ENCODE data around the gene ITGB3.

The ITGB3 gene

GRCh38 chr17:47323382-47324223, 70.0 kb downstream of the ITGB3 start, which contains the start of gene EFCAB13:
EFCAB13 (plus strand) TSS chr17:47323955; CDS start chr17:47328354, 4,399 bp downstream.
- DNase-seq = peak; percentile 79

DNA sequence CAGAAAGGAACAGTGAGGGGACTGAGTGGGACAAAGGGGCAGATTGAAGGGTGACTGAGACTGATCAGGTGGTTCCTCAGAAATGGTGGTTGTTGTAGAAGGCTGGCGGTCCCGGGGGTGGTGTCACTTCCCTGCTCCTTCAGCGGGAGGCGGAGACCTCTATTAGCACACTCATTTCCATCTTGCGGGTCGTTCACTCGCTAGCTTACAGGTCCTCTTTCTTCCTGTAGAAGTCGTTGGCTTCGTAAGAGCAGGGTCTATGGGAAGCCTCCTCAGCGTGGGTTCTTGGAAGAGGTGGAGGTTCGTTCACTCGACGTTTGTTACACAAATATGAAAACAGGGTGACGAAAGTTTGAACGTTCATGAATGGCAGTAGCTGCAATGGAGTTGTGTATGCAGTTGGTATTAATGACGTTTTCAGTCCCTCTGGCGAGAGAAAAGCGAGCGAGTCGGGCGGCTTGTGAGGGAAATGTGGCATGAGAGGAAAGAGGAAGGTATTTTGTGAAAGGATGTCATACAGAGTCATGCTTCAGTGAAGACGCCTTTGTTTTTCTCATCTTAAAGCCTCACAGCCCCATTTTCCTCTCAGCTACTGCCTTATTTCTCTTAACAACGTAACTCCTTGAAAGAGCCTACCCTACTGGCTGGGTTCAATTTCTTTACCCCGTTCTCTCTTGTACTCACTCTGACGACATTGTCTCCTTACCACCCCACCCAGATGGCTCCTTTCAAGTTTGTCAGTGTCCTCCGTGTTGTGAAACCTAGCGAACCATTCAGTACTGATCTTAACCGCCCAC, 70.8 kb downstream of the ITGB3 start:
- Histone ChIP-seq H3K27me3 (ENCODE audit: insufficient read depth, low read length, poor library complexity) (no peaks in the 10 kb centered on the region), H3K27ac (ENCODE audit: low read length) (peak overlapping the region; percentile 67), H3K4me3 (ENCODE audit: low read depth in 1 of 2, low read length in 2 of 2) (peak overlapping the region; percentile 5 to 65; a peak in 3 of 4 replicates), H3K36me3 (ENCODE audit: insufficient read depth, low read length) (no peaks in the 10 kb centered on the region), H3K4me1 (ENCODE audit: insufficient read depth, low read length) (peaks cover 16% of the 10 kb centered on the region), H3K9ac (ENCODE audit: low read depth, low read length) (peak overlapping the region; percentile 66), H3K4me2 (ENCODE audit: insufficient read depth, low read length) (peak overlapping the region; percentile 75), H3K9me3 (ENCODE audit: insufficient read depth, low read length, severe bottlenecking) (peaks cover 3% of the 10 kb centered on the region), H4K20me1 (ENCODE audit: insufficient read depth, low read length) (no peaks in the 10 kb centered on the region), H2AFZ (ENCODE audit: low read depth, low read length) (peak overlapping the region; percentile 69), H3K79me2 (ENCODE audit: insufficient read depth, low read length) (no peaks in the 10 kb centered on the region)
- DNase-seq (peak; percentile 72), ATAC-seq (ENCODE audit: insufficient read depth, low read depth) (peak; percentile 74)
- TF ChIP-seq EZH2 (IDR thresholded peaks at IDR 0.05; ENCODE audit: borderline replicate concordance, low read depth, low read length, severe bottlenecking) (no peak), CTCF (IDR thresholded peaks at IDR 0.05; ENCODE audit: borderline replicate concordance, extremely low read depth, low read length, poor library complexity, severe bottlenecking) (no peak)

More at GRCh38 chr17:47323382-47324223, 70.0 kb downstream of the ITGB3 start, which contains the start of gene EFCAB13:
- no peaks in the 10 kb centered on the region for H3K27me3 ChIP-seq (ENCODE audit: insufficient read depth, low read length, poor library complexity)
- peaks cover 16% of the 10 kb centered on the region for H3K4me1 ChIP-seq (ENCODE audit: insufficient read depth, low read length)
- H2AFZ ChIP-seq (ENCODE audit: low read depth, low read length) = peak within 1 kb of the TSS; percentile 69
- peak within 1 kb of the TSS; percentile 5 to 65; a peak in 3 of 4 replicates for H3K4me3 ChIP-seq (ENCODE audit: low read depth in 1 of 2, low read length in 2 of 2)
- H3K9me3 ChIP-seq (ENCODE audit: insufficient read depth, low read length, severe bottlenecking) = peaks cover 3% of the 10 kb centered on the region
- H3K36me3 ChIP-seq (ENCODE audit: insufficient read depth, low read length) = no peaks in the 10 kb centered on the region
- peak within 1 kb of the TSS; percentile 75 for H3K4me2 ChIP-seq (ENCODE audit: insufficient read depth, low read length)
- H4K20me1 ChIP-seq (ENCODE audit: insufficient read depth, low read length) = no peaks in the 10 kb centered on the region
- peak within 1 kb of the TSS; percentile 67 for H3K27ac ChIP-seq (ENCODE audit: low read length)
- H3K9ac ChIP-seq (ENCODE audit: low read depth, low read length) = peak within 1 kb of the TSS; percentile 66
- TF ChIP-seq EZH2 (IDR thresholded peaks at IDR 0.05; ENCODE audit: borderline replicate concordance, low read depth, low read length, severe bottlenecking) (no peak), CTCF (IDR thresholded peaks at IDR 0.05; ENCODE audit: borderline replicate concordance, extremely low read depth, low read length, poor library complexity, severe bottlenecking) (peak; percentile 28)
- peak; percentile 90 for ATAC-seq (ENCODE audit: insufficient read depth, low read depth)
- no peaks in the 10 kb centered on the region for H3K79me2 ChIP-seq (ENCODE audit: insufficient read depth, low read length)

- Histone ChIP-seq H3K79me2 (ENCODE audit: insufficient read depth, low read length) (no peaks in the 10 kb centered on the region), H2AFZ (ENCODE audit: low read depth, low read length) (no peak overlapping the region), H3K27ac (ENCODE audit: low read length) (no peak overlapping the region), H3K4me1 (ENCODE audit: insufficient read depth, low read length) (peaks cover 16% of the 10 kb centered on the region), H3K27me3 (ENCODE audit: insufficient read depth, low read length, poor library complexity) (no peaks in the 10 kb centered on the region), H3K9me3 (ENCODE audit: insufficient read depth, low read length, severe bottlenecking) (peaks cover 3% of the 10 kb centered on the region), H3K36me3 (ENCODE audit: insufficient read depth, low read length) (no peaks in the 10 kb centered on the region), H4K20me1 (ENCODE audit: insufficient read depth, low read length) (no peaks in the 10 kb centered on the region), H3K9ac (ENCODE audit: low read depth, low read length) (no peak overlapping the region), H3K4me2 (ENCODE audit: insufficient read depth, low read length) (peak overlapping the region; percentile 75), H3K4me3 (ENCODE audit: low read depth in 1 of 2, low read length in 2 of 2) (peak overlapping the region in 1 of 2 experiments; percentile 65; a peak in 1 of 4 replicates)
- no peak for TF ChIP-seq CTCF (IDR thresholded peaks at IDR 0.05; ENCODE audit: borderline replicate concordance, extremely low read depth, low read length, poor library complexity, severe bottlenecking)
- no peak for TF ChIP-seq EZH2 (IDR thresholded peaks at IDR 0.05; ENCODE audit: borderline replicate concordance, low read depth, low read length, severe bottlenecking)
- ATAC-seq (ENCODE audit: insufficient read depth, low read depth) (no peak), DNase-seq (no peak)
Measured at GRCh38 chr17:47325176-47325575, 71.5 kb downstream of the ITGB3 start.
